CD14-positive monocyte (primary cell): Measurements from ENCODE around the gene WWOX. TPM values are rescaled to one million over a fixed set of nuclear protein-coding genes. Genes with fewer than 3 reads are reported as not detected.

Experiments
- DNase-seq, 3 donors: peaks; one replicate each; pipeline ENCODE4 v3.0.0-alpha.2; 2011 to 2022
- H2AFZ ChIP-seq: 2 replicates; pipeline ENCODE4 v1.6.0; 2012; ENCODE audit warnings: mild to moderate bottlenecking, low read depth, low read length, inconsistent platforms; ENCODE audit not compliant: insufficient read depth, poor library complexity, severe bottlenecking
- H3K27ac ChIP-seq, 2 donors: 1 replicate in 1 of 2; 2 replicates in 1 of 2; pipeline ENCODE4 v1.5.1; 2012 to 2013; ENCODE audit warnings: low read length in 2 of 2, control low read depth in 1 of 2, inconsistent platforms in 1 of 2, low read depth in 1 of 2, mild to moderate bottlenecking in 1 of 2
- H3K27me3 ChIP-seq, 2 donors: one replicate each; pipeline versions ENCODE4 v1.6.0 to v1.6.1; 2011 to 2013; ENCODE audit warnings: low read length in 2 of 2; ENCODE audit not compliant: control insufficient read depth in 2 of 2, insufficient read depth in 2 of 2
- H3K36me3 ChIP-seq, 2 donors: replicated peaks in 1 of 2; 1 replicate in 1 of 2; 2 replicates in 1 of 2; pipeline versions ENCODE4 v1.5.1 to v1.6.1; 2012 to 2013; ENCODE audit warnings: low read length in 2 of 2, control low read depth in 1 of 2, inconsistent platforms in 1 of 2, mild to moderate bottlenecking in 1 of 2; ENCODE audit not compliant: insufficient read depth in 2 of 2, control insufficient read depth in 1 of 2
- H3K4me1 ChIP-seq, 2 donors: 1 replicate in 1 of 2; 2 replicates in 1 of 2; pipeline versions ENCODE4 v1.5.1 to v1.6.1; 2012 to 2013; ENCODE audit warnings: low read length in 2 of 2, control low read depth in 1 of 2, inconsistent platforms in 1 of 2, mild to moderate bottlenecking in 1 of 2, moderate library complexity in 1 of 2; ENCODE audit not compliant: insufficient read depth in 2 of 2, control insufficient read depth in 1 of 2
- H3K4me2 ChIP-seq: replicated peaks from 2 replicates; pipeline ENCODE3; 2012; ENCODE audit warnings: low read length, moderate library complexity, mild to moderate bottlenecking; ENCODE audit not compliant: poor library complexity, severe bottlenecking; ENCODE audit errors: extremely low read depth
- H3K4me3 ChIP-seq, 3 experiments: fragments of 200-600 bp in 1 of 3; sonication (generic) in 1 of 3; replicated peaks in 1 of 3; 1 replicate in 2 of 3; 2 replicates in 1 of 3; pipeline ENCODE4 v1.5.1; 2011 to 2013; ENCODE audit warnings: low read length in 3 of 3, mild to moderate bottlenecking in 3 of 3, control low read depth in 2 of 3, low read depth in 2 of 3, inconsistent platforms in 1 of 3, moderate library complexity in 1 of 3
- H3K79me2 ChIP-seq: 2 replicates; pipeline ENCODE4 v1.6.0; 2012; ENCODE audit warnings: mild to moderate bottlenecking, control low read depth, inconsistent platforms, low read length, moderate library complexity; ENCODE audit not compliant: insufficient read depth
- H3K9ac ChIP-seq: 2 replicates; pipeline ENCODE4 v1.6.0; 2017; ENCODE audit warnings: low read length, mild to moderate bottlenecking; ENCODE audit not compliant: insufficient read depth, poor library complexity, severe bottlenecking
- H3K9me3 ChIP-seq, 2 donors: replicated peaks in 1 of 2; 1 replicate in 1 of 2; 2 replicates in 1 of 2; pipeline versions ENCODE4 v1.5.1 to v1.6.1; 2012 to 2013; ENCODE audit warnings: low read length in 2 of 2, control low read depth in 1 of 2; ENCODE audit not compliant: control insufficient read depth in 1 of 2, insufficient read depth in 1 of 2
- H4K20me1 ChIP-seq: 2 replicates; pipeline ENCODE4 v1.6.0; 2012; ENCODE audit warnings: mild to moderate bottlenecking, low read length, control low read depth, moderate library complexity; ENCODE audit not compliant: insufficient read depth
- H3K27ac Mint-ChIP-seq, 7 donors: one replicate each; pipeline ENCODE4 v1.8.0; 2020; ENCODE audit warnings: mild to moderate bottlenecking in 7 of 7, mixed read lengths in 7 of 7, moderate library complexity in 6 of 7, inconsistent platforms in 2 of 7
- H3K27me3 Mint-ChIP-seq, 3 donors: one replicate each; pipeline ENCODE4 v1.8.0; 2021 to 2022; ENCODE audit warnings: low read depth in 3 of 3, mild to moderate bottlenecking in 3 of 3, mixed read lengths in 3 of 3, moderate library complexity in 3 of 3, inconsistent platforms in 1 of 3
- H3K36me3 Mint-ChIP-seq, 2 donors: one replicate each; pipeline ENCODE4 v1.8.0; 2020; ENCODE audit warnings: mixed read lengths in 2 of 2, inconsistent platforms in 1 of 2, mild to moderate bottlenecking in 1 of 2
- H3K4me1 Mint-ChIP-seq: one replicate; pipeline ENCODE4 v1.8.0; 2020; ENCODE audit warnings: mild to moderate bottlenecking, mixed read lengths
- H3K4me3 Mint-ChIP-seq, 2 donors: one replicate each; pipeline ENCODE4 v1.8.0; 2020; ENCODE audit warnings: mild to moderate bottlenecking in 2 of 2, mixed read lengths in 2 of 2, moderate library complexity in 1 of 2
- H3K9me3 Mint-ChIP-seq, 7 donors: one replicate each; pipeline ENCODE4 v1.8.0; 2020 to 2022; ENCODE audit warnings: mixed read lengths in 7 of 7, mild to moderate bottlenecking in 6 of 7, moderate library complexity in 6 of 7, inconsistent platforms in 2 of 7
- WGBS: methylation state at CpG from one replicate; pipeline ENCODE4 v1.1.5; 2013; ENCODE audit warnings: missing lambda C conversion rate; ENCODE audit not compliant: insufficient coverage; 5-methylcytosine and 5-hydroxymethylcytosine counted together
- intact Hi-C, 2 donors: fragments of 100-400 bp; cut with micrococcal nuclease; formaldehyde crosslinking; loops; one replicate each; pipeline versions ENCODE4 v1.15.0 to v1.15.1; 2023
- polyA plus RNA-seq, 3 donors: library from polyadenylated mRNA; depleted of rRNA in 1 of 3; unstranded in 2 of 3; stranded (reverse) in 1 of 3; fragments of 300-500 nt in 2 of 3; fragments of >200 nt in 1 of 3; fragmentation: Illumina TruSeq in 2 of 3; gene quantifications; 1 replicate in 2 of 3; 2 replicates in 1 of 3; pipeline ENCODE4 v1.2.3, GENCODE V29; 2012 to 2021
- TF ChIP-seq, protein P1 (sequence below): fragments of 200-600 bp; IDR thresholded peaks from one replicate; pipeline ENCODE4 v1.8.0; 2022; ENCODE audit warnings: antibody characterized with exemption, mild to moderate bottlenecking

Gene WWOX
- polyA plus RNA-seq, 3 donors: 4.0 to 7.0 (median 6.3) TPM

DNA sequence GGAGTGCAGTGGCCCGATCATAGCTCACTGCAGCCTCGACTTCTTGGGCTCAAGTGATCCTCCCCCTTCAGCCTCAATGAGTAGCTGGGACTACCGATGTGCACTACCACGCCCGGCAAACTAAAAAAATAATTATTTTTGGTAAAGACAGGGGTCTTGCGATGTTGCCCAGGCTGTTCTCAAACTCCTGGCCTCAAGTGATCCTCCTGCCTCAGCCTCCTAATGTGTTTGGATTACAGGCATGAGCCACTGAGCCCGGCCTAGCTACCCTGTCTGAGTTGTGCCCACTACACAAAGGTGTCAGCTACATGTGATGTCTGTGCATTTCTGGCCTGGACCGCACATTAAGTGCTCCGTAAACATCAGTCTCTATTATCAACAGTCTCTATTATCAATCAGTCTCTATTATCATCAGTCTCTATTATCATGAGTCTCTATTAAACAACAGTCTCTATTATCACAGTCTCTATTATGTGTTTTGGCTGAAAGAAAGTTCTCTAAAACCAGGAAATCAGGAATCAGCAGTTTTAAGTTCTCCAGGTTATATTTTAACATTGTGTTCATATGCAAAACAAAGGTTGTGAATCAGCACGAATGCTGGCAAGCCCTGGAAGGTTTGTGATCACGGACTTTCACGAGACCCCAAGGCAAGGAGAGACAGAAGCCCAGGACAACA lies 721 bp upstream of the WWOX start:
- Histone ChIP-seq H3K27me3 (no peaks in the 10 kb centered on the region), H3K9me3 (no peaks in the 10 kb centered on the region), H3K4me1 (peaks cover 14 to 17% of the 10 kb centered on the region in 2 donors), H3K4me2 (peak overlapping the region; percentile 95), H3K9ac (peak overlapping the region; percentile 86), H2AFZ (peak overlapping the region; percentile 100), H4K20me1 (no peaks in the 10 kb centered on the region), H3K79me2 (peaks cover 4% of the 10 kb centered on the region), H3K4me3 (peak overlapping the region; percentile 78 to 99 (median 93)), H3K36me3 (no peaks in the 10 kb centered on the region), H3K27ac (peak overlapping the region; percentile 88)
- intact Hi-C loops: loop anchor here (10.0 kb wide), 2 partner anchors 904 to 914 kb away; partner anchors contain the start of genes MON1B (in 1 of the 2) and SYCE1L (in 1 of the 2)
- no peak for DNase-seq
- TF ChIP-seq, protein P1, sequence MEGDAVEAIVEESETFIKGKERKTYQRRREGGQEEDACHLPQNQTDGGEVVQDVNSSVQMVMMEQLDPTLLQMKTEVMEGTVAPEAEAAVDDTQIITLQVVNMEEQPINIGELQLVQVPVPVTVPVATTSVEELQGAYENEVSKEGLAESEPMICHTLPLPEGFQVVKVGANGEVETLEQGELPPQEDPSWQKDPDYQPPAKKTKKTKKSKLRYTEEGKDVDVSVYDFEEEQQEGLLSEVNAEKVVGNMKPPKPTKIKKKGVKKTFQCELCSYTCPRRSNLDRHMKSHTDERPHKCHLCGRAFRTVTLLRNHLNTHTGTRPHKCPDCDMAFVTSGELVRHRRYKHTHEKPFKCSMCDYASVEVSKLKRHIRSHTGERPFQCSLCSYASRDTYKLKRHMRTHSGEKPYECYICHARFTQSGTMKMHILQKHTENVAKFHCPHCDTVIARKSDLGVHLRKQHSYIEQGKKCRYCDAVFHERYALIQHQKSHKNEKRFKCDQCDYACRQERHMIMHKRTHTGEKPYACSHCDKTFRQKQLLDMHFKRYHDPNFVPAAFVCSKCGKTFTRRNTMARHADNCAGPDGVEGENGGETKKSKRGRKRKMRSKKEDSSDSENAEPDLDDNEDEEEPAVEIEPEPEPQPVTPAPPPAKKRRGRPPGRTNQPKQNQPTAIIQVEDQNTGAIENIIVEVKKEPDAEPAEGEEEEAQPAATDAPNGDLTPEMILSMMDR: no peak
- peaks cover 0 to 3% of the 10 kb centered on the region in 2 donors for H3K36me3 Mint-ChIP-seq
- H3K27ac Mint-ChIP-seq: peak overlapping the region; percentile 83 to 94 (median 92)
- peak overlapping the region; percentile 90 to 95 for H3K4me3 Mint-ChIP-seq
- WGBS: 44% methylated on average over 6 of the region's 12 CpGs
- H3K4me1 Mint-ChIP-seq: peaks cover 12% of the 10 kb centered on the region
- H3K27me3 Mint-ChIP-seq: peaks cover 1 to 5% (median 4%) of the 10 kb centered on the region in 3 donors
- peaks cover 0 to 5% (median 0%) of the 10 kb centered on the region in 7 donors for H3K9me3 Mint-ChIP-seq

DNA sequence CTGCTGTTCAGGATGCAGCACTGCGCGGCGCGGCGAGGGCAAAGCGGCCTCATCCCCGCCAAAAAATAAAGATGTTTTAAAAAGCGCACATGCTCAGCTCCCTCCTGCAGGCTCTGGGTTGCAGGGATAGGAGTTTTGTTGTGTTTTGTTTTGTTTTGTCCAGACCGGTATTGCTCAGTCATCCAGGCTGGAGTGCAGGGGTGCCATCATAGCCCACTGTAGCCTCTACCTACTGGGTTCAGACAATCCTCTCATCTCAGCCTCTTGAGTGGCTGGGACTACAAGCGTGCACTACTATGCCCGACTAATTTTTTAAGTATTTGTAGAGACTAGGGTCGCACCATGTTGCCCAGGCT lies 636 bp downstream of the WWOX start:
- peak overlapping the region; percentile 88 for H3K27ac ChIP-seq
- peaks cover 0 to 3% of the 10 kb centered on the region in 2 donors for H3K36me3 Mint-ChIP-seq
- peaks cover 1 to 5% (median 2%) of the 10 kb centered on the region in 3 donors for H3K27me3 Mint-ChIP-seq
- H3K79me2 ChIP-seq: peaks cover 4% of the 10 kb centered on the region
- peaks cover 12% of the 10 kb centered on the region for H3K4me1 Mint-ChIP-seq
- peak overlapping the region; percentile 95 for H3K4me2 ChIP-seq
- H3K9me3 ChIP-seq: no peaks in the 10 kb centered on the region
- H3K4me3 Mint-ChIP-seq: peak overlapping the region; percentile 90 to 95
- H3K4me1 ChIP-seq: peaks cover 14 to 17% of the 10 kb centered on the region in 2 donors
- peak overlapping the region; percentile 78 to 99 (median 93) for H3K4me3 ChIP-seq
- 24% methylated on average over 6 of the region's 12 CpGs for WGBS
- TF ChIP-seq, protein P1: peak; percentile 50
- peaks cover 0 to 5% (median 0%) of the 10 kb centered on the region in 7 donors for H3K9me3 Mint-ChIP-seq
- no peaks in the 10 kb centered on the region for H3K27me3 ChIP-seq
- peak overlapping the region in 6 of 7 donors; percentile 83 to 94 (median 92) for H3K27ac Mint-ChIP-seq
- peak overlapping the region; percentile 100 for H2AFZ ChIP-seq
- H4K20me1 ChIP-seq: no peaks in the 10 kb centered on the region
- no peaks in the 10 kb centered on the region for H3K36me3 ChIP-seq
- no peak for DNase-seq
- intact Hi-C loops: loop anchor here in 1 of 2 donors (10.0 kb wide), 1 partner anchor 1505 kb away; the partner anchor contains the start of gene MAF
- peak overlapping the region; percentile 86 for H3K9ac ChIP-seq
